ENCODE measurements around the gene CLNS1A. TPM values are rescaled to one million over a fixed set of nuclear protein-coding genes. Genes with fewer than 3 reads are reported as not detected.
"Not testable (repeated sequence)": the region's sequence is repeated elsewhere in the genome, so short reads cannot be mapped to it uniquely, and the experiment has no call there.

Gene CLNS1A
- total RNA-seq, 1 experiment from 2014 or later, result 151 TPM

GRCh38 chr11:77570896-77571295 lies 66.7 kb downstream of the CLNS1A start:
- H3K9me2 ChIP-seq (ENCODE audit: insufficient read depth); H4K20me1 ChIP-seq (ENCODE audit: insufficient read depth); H3K4me3 ChIP-seq (replicated peaks in 1 of 2; ENCODE audit: low read depth in 1 of 2, low read length in 2 of 2); POLR2A ChIA-PET; BruUV-seq (replicated peaks); RAD21 ChIA-PET (ENCODE audit: low non-redundant PET in 1 of 2, low total read pairs in 2 of 2, uncharacterized antibody in 2 of 2, unreplicated experiment in 2 of 2); ATAC-seq; DNase-seq (ENCODE audit: low read depth, low spot score); H3K27ac ChIP-seq (ENCODE audit: low read depth, low read length); intact Hi-C loops (cut with micrococcal nuclease); H2AFZ ChIP-seq (ENCODE audit: low read depth, low read length, poor library complexity, severe bottlenecking); H3K4me2 ChIP-seq (ENCODE audit: low read length); H3K4me1 ChIP-seq (ENCODE audit: control insufficient read depth in 1 of 2, insufficient read depth in 2 of 2, low read length in 2 of 2); H3K36me3 ChIP-seq (ENCODE audit: control insufficient read depth in 1 of 2, insufficient read depth in 2 of 2, low read length in 2 of 2); H3K9ac ChIP-seq (ENCODE audit: low read length); H3K79me2 ChIP-seq (ENCODE audit: insufficient read depth, low read length); H3K27me3 ChIP-seq (ENCODE audit: insufficient read depth, low read length); H3K9me3 ChIP-seq (ENCODE audit: control insufficient read depth in 1 of 2, insufficient read depth in 1 of 2, low read depth in 1 of 2, low read length in 2 of 2); CTCF ChIA-PET: not testable (repeated sequence)

GRCh38 chr11:77569676-77570070 lies 67.9 kb downstream of the CLNS1A start:
- Histone ChIP-seq H3K9me3 (ENCODE audit: control insufficient read depth in 1 of 2, insufficient read depth in 1 of 2, low read depth in 1 of 2, low read length in 2 of 2) (no peaks in the 10 kb centered on the region), H3K4me2 (ENCODE audit: low read length) (no peak overlapping the region), H3K4me1 (ENCODE audit: control insufficient read depth in 1 of 2, insufficient read depth in 2 of 2, low read length in 2 of 2) (no peaks in the 10 kb centered on the region), H3K79me2 (ENCODE audit: insufficient read depth, low read length) (no peaks in the 10 kb centered on the region), H2AFZ (ENCODE audit: low read depth, low read length, poor library complexity, severe bottlenecking) (no peak overlapping the region), H3K9me2 (ENCODE audit: insufficient read depth) (no peaks in the 10 kb centered on the region), H3K9ac (ENCODE audit: low read length) (no peak overlapping the region), H3K36me3 (ENCODE audit: control insufficient read depth in 1 of 2, insufficient read depth in 2 of 2, low read length in 2 of 2) (no peaks in the 10 kb centered on the region), H4K20me1 (ENCODE audit: insufficient read depth) (no peaks in the 10 kb centered on the region), H3K27me3 (ENCODE audit: insufficient read depth, low read length) (no peaks in the 10 kb centered on the region), H3K27ac (ENCODE audit: low read depth, low read length) (no peak overlapping the region), H3K4me3 (replicated peaks in 1 of 2; ENCODE audit: low read depth in 1 of 2, low read length in 2 of 2) (no peak overlapping the region)
- ATAC-seq (no peak), DNase-seq (ENCODE audit: low read depth, low spot score) (no peak)
- TF ChIP-seq SP1 (IDR thresholded peaks at IDR 0.05; ENCODE audit: low read depth) (no peak), SIN3A (IDR thresholded peaks at IDR 0.05; ENCODE audit: low read depth) (no peak), ATF3 (IDR thresholded peaks at IDR 0.05) (no peak), CBX3 (IDR thresholded peaks at IDR 0.05; ENCODE audit: low read depth) (no peak), YY1 (IDR thresholded peaks at IDR 0.05; ENCODE audit: extremely low read depth, insufficient replicate concordance, low read depth, low read length) (no peak), EGR1 (IDR thresholded peaks at IDR 0.05; ENCODE audit: low read depth) (no peak), RAD21 (IDR thresholded peaks at IDR 0.05; ENCODE audit: low read depth) (no peak), JUND (IDR thresholded peaks at IDR 0.05) (no peak), FOSL1 (IDR thresholded peaks at IDR 0.05; ENCODE audit: low read depth) (no peak), EZH2 (IDR thresholded peaks at IDR 0.05) (no peak), CEBPB (IDR thresholded peaks at IDR 0.05; ENCODE audit: low read depth) (no peak), REST (IDR thresholded peaks at IDR 0.05; ENCODE audit: low read depth) (no peak), ELF1 (IDR thresholded peaks at IDR 0.05; ENCODE audit: borderline replicate concordance, low read depth) (no peak), POLR2AphosphoS5 (IDR thresholded peaks at IDR 0.05; ENCODE audit: low read depth, low read length) (no peak)
- CTCF ChIA-PET, result no interaction called here
- intact Hi-C loops (cut with micrococcal nuclease), result no loop called here
- RAD21 ChIA-PET (ENCODE audit: low non-redundant PET in 1 of 2, low total read pairs in 2 of 2, uncharacterized antibody in 2 of 2, unreplicated experiment in 2 of 2), result no interaction called here
- no TSS peak for BruUV-seq (replicated peaks)
- POLR2A ChIA-PET, result no interaction called here

All from HCT116 (cell line).